Epithelial cell of esophagus (primary cell): Measurements from ENCODE around the gene P2RX7.
"Not testable (repeated sequence)": the region's sequence is repeated elsewhere in the genome, so short reads cannot be mapped to it uniquely, and the experiment has no call there.

ENCODE experiments used
- DNase-seq: peaks from one replicate; pipeline ENCODE4 v3.0.0; 2010; ENCODE audit warnings: low read depth
- H3K4me3 ChIP-seq: 2 replicates; pipeline ENCODE4 v1.5.1; 2011; ENCODE audit warnings: mild to moderate bottlenecking, low read length, control low read depth
- CTCF ChIP-seq: IDR thresholded peaks from 2 replicates; pipeline ENCODE4 v1.5.1; 2011; ENCODE audit warnings: low read depth, mild to moderate bottlenecking, low read length, control low read depth, inconsistent platforms; ENCODE audit not compliant: insufficient read depth; ENCODE audit errors: missing control alignments

The P2RX7 gene

GRCh38 chr12:121159467-121160307 is 27.0 kb downstream of the P2RX7 start:
- no peak overlapping the region for H3K4me3 ChIP-seq
- DNase-seq, result no peak
- TF ChIP-seq CTCF, result no peak

- TF ChIP-seq CTCF, result no peak
These were observed 29.7 kb downstream of the P2RX7 start for GRCh38 chr12:121162384-121162783.

GRCh38 chr12:121162985-121163384 is 30.3 kb downstream of the P2RX7 start:
- no peak for DNase-seq
- TF ChIP-seq CTCF, result no peak
- no peak overlapping the region for H3K4me3 ChIP-seq

More at GRCh38 chr12:121162384-121162783, 29.7 kb downstream of the P2RX7 start:
- no peak for DNase-seq
- H3K4me3 ChIP-seq, result no peak overlapping the region

- not testable (repeated sequence) for H3K4me3 ChIP-seq
These were observed 32.2 kb downstream of the P2RX7 start for GRCh38 chr12:121164839-121165238.

GRCh38 chr12:121165316-121165715 is 32.6 kb downstream of the P2RX7 start:
- DNase-seq, result no peak
- H3K4me3 ChIP-seq, result no peak overlapping the region
- no peak for TF ChIP-seq CTCF

More at GRCh38 chr12:121164839-121165238, 32.2 kb downstream of the P2RX7 start:
- not testable (repeated sequence) for DNase-seq

- no peak overlapping the region for H3K4me3 ChIP-seq
- TF ChIP-seq CTCF, result no peak
- DNase-seq, result no peak
These were observed 33.7 kb downstream of the P2RX7 start for GRCh38 chr12:121166356-121166755.

- TF ChIP-seq CTCF, result no peak
- DNase-seq, result peak; percentile 19
- no peak overlapping the region for H3K4me3 ChIP-seq
These were observed 34.6 kb downstream of the P2RX7 start for GRCh38 chr12:121167232-121167820.
